GM21825 (cell line): Measurements from ENCODE around the gene CELSR2.
"Not testable (repeated sequence)": the region's sequence is repeated elsewhere in the genome, so short reads cannot be mapped to it uniquely, and the experiment has no call there.

Experiments used
- ATAC-seq: cut with Tn5 transposase; IDR thresholded peaks from one replicate; pipeline ENCODE4 v1.9.1; 2021; ENCODE audit warnings: mild to moderate bottlenecking, moderate library complexity; ENCODE audit not compliant: unreplicated experiment

CELSR2 gene, protein sequence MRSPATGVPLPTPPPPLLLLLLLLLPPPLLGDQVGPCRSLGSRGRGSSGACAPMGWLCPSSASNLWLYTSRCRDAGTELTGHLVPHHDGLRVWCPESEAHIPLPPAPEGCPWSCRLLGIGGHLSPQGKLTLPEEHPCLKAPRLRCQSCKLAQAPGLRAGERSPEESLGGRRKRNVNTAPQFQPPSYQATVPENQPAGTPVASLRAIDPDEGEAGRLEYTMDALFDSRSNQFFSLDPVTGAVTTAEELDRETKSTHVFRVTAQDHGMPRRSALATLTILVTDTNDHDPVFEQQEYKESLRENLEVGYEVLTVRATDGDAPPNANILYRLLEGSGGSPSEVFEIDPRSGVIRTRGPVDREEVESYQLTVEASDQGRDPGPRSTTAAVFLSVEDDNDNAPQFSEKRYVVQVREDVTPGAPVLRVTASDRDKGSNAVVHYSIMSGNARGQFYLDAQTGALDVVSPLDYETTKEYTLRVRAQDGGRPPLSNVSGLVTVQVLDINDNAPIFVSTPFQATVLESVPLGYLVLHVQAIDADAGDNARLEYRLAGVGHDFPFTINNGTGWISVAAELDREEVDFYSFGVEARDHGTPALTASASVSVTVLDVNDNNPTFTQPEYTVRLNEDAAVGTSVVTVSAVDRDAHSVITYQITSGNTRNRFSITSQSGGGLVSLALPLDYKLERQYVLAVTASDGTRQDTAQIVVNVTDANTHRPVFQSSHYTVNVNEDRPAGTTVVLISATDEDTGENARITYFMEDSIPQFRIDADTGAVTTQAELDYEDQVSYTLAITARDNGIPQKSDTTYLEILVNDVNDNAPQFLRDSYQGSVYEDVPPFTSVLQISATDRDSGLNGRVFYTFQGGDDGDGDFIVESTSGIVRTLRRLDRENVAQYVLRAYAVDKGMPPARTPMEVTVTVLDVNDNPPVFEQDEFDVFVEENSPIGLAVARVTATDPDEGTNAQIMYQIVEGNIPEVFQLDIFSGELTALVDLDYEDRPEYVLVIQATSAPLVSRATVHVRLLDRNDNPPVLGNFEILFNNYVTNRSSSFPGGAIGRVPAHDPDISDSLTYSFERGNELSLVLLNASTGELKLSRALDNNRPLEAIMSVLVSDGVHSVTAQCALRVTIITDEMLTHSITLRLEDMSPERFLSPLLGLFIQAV (N-terminal part only)

DNA sequence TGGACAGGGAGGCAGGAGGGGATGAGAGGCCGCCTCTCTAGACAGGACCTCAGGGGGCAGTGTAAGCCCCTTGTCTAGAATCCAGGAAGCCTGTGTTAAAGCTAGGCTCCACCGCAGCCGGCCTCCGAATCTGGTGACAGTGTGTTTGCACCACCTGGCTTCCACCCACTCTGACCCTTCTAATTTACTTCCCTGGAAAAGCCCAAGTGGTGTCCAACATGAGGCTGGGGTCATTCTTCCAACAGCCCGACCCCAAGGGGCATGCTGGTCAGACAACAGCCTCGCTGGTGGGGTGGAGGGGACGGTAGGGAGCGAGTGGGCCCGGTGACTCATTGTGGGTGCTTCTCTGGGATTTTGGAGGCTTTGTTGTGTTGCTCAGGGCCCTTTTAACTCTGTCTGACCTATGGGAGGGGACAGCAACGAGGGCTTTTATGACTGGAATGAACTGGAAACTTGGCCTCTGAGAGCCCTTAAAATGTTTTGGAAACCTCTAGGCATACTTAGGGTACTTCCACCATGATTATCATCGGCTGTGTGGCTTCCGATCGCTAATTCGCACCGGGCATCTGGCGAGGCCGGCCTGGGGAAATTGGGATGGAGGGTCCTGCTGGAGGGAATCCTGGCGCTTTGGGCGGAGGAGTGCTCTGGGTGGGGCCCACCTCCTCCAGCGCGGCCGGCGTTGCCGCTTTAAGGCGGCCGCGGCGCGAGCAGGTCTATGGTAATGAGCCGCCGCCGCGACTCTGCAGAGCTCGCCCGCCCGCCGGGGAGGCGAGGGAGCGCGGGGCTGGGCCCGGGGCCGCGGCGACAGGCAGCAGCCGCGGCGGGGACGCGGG lies at the start of gene CELSR2:
CELSR2 (plus strand) TSS at position 743 of the 833 bp plus-strand sequence. CDS start 541 bp downstream, outside the sequence.
- ATAC-seq, result peak; percentile 84

DNA sequence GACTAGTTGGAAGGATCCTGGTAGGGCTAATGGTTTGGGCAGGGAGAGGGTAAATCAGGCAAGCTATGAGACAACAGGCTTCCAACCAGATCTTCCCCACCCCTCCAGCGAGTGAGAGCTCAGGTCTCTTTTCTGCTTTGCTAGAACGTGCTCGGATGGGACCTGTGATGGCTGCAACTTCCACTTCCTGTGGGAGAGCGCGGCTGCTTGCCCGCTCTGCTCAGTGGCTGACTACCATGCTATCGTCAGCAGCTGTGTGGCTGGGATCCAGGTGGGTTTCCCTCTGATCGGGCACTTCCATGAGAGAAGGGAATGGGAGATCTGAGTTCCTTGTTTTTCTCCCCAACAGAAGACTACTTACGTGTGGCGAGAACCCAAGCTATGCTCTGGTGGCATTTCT lies 49.6 kb upstream of the CELSR2 start:
- no peak for ATAC-seq

DNA sequence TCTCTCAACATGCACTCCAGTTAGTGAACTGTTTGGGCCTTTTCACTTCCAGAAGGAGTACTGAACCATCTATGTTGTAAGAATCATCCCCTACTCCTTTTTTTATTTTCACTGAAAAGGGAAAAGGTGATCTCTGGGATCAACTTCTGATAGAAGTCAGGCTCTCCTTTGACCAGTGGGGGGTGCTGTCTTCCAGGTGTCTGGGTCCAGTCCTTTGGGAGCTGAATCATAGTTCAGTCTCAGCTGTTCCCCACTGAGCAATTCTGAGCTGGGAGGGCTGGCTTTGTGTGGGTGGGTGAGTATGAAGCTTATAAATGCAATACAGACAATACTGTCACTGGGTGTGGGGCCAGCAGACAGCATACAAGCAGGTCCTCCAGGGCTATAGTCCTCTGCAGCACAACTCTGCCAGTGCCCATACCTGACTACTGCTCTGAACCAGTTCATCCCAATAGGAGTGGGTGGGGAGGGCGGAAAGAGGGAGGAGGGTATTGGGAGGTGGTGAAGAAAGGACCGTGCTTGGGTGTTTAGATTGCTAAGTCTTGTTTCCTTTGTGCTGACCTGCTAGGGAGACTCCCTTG lies 48.1 kb upstream of the CELSR2 start:
- ATAC-seq, result no peak

DNA sequence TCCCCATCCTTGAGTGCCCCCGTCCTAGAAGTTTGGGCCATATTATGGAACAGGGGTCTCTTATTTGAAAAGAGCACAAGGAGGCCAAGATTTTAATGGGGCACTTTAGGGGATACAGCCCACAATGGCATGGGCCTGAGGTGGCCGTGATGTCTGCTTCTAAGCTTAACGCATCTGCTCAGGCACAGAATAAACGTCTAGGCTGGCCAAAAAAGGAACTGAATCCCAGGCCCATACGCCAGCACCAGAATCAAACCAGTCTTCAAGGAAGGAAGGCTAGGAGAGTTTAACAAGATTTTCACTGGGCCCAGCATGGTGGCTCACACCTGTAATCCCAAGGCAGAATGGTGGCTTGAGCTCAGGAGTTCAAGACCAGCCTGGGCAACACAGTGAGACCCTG lies 44.9 kb upstream of the CELSR2 start:
- ATAC-seq, result no peak

DNA sequence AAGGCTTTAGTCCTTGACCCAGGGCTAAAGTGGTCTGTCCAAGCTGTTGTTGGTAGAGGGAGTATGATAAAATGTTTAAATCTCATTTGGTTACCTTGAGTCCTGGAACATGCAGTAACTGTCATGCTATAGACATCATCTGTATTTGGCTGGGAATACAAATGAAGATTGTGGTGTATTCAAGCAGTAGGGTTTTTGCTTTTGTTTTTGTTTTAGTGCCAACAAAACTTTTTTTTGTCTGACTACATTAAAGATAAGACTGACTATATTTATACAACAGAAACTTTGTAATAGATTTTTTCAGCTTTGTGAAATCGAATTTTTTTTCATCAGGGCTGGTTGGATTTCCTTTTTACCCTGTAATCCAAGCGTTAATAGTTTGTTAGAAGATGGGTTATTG lies 43.0 kb upstream of the CELSR2 start:
- ATAC-seq, result no peak

DNA sequence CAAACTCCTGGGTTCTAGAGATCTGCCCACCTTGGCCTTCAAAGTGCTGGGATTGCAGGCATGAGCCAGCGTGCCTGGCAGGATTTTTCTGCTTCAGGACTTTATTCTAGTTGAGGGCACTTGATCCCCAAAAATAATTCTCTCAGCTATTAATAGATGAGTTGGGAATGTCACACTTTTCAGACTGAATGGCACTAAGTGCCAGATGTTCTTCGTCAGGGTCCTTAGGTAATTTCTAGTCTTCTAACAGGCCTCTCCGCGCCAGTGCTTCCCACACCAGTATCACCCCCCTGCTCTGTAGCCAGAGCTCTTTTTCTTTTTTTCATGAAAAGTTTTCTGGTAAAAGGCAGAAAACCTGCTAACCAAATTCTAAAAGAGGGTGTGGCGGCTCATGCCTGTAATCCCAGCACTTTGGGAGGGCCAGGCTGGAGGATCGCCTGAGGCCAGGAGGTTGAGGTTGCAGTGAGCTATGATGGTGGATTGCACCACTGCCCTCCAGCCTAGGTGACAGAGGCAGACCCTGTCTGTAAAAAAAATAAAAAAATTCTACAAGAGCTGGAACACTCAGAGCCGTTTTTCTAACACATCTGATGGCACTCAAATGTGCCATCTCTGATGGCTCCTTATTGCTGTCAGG lies 41.8 kb upstream of the CELSR2 start:
- ATAC-seq, result no peak

DNA sequence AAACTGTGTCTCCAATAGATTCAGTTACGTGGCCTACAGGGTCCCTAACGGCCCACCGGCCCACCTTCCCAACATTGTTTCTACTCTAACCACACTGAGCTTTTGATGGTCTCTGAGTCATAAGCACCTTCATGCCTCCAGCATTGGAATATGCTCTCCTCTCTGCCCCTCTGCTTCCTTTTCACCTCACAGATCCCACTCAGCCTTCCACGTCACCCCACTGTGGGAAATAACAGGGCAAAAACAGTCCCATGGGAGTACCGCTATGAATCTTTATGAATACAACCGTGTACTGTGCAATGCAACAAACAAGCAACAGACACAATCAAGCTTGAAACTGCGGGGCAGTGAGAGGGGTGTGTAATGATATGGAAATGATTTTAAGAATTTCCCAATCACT lies 40.9 kb upstream of the CELSR2 start:
- no peak for ATAC-seq

DNA sequence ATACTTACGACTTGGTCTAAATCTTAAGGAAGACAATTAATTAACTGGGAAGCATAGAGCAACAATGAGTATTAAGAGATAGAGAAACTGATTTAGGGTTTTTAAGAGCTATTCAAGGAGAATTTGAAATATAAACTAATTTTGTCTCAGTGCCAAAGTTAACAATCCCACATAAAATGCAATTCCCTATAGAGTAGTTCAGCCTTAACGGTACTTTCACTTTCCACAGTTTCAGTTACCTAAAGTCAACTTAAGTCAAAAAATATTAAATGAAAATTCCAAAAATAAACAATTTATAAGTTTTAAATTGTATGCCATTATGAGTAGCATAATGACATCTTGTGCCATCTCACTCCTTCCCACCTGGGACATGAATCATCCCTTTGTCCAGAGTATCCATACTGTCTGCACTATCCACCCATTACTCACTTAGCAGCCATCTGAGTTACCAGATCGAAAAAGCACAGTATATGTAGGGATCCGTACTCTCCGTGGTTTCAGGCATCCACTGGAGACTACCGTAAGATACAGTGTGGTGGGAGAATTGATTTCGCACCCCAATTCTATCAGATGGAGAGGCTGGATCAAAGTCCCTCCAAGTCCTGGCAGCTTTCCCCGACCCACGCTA lies 40.4 kb upstream of the CELSR2 start:
- ATAC-seq, result no peak

DNA sequence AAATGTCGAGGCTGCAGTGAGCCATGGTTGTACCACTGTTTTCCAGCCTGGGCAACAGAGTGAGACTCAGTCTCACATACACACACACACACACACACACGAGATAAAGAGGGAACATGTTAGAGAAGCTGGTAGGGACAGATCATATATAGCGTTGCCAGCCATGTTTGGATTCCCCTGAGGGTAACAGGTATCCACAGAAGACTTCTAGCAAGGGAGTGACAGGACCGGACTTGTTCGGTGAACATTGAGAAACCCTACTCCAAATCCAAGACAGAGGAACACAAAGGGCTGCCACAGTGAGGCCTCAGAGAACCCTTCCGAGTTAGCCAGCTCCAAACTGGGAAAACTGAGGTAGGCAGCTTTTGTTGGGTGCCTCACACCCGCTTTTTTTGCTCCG lies 39.3 kb upstream of the CELSR2 start:
- no peak for ATAC-seq

DNA sequence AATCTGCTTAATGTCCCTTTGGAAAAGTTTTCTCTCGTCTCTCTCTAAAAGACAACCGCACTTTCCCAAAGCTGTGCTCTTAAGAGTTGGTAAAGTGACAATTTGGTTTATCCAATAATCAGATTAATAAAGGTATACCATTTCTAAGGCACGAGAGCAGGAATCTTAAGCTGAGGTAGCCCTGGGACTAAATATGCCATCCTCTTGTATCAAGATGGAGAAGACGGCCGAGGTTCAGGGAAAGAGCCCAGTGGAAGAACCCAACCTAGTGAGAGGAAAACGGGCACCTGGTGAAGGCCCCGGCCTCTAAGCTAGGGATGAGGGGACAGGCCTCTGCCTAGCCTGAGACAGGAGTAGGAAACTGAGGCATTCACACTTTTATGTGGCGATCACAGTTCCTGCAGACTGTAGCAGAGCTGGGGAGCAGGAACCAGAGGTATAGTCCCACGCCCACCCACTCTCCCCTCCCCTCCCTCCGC lies 36.0 kb upstream of the CELSR2 start:
- no peak for ATAC-seq

DNA sequence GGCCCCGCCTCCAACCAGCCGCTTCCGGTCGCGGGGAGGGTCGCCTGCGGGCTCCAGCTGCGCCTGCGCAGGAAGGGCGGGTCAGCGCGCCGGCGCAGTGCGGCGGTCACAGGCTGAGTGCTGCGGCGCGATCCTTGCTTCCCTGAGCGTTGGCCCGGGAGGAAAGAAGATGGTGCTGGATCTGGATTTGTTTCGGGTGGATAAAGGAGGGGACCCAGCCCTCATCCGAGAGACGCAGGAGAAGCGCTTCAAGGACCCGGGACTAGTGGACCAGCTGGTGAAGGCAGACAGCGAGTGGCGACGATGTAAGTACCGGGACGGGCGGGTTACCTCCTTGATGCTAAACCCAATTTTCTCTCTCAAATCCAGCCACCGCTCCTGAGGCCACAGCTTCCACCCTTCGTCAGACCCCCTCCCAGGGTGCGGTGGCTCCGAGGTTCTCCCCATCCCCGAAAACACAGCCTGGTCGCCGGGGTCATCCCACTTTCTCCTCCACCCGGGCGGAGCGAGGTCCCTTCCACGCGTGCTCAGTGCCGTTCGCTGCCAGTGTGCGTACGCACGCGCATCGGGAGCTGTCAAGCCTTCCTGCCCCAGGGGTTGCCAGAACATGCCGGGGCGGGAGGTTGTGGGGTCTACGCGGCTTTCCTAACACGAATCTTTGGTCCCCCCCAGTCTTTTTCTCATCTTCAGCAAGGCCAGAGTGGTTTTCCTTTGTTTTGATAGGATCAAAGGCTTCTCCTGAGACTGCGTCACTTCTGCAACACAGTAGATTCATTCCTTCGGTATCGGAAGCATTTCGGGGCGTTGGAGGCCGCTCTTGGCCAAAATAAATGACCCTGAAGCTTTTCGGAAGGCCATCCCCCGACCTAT lies 35.3 kb upstream of the CELSR2 start, which contains the start of gene SARS1:
SARS1 (plus strand) TSS at position 95 of the 870 bp plus-strand sequence; CDS start at position 170, 75 bp downstream.
- ATAC-seq, result peak; percentile 72

DNA sequence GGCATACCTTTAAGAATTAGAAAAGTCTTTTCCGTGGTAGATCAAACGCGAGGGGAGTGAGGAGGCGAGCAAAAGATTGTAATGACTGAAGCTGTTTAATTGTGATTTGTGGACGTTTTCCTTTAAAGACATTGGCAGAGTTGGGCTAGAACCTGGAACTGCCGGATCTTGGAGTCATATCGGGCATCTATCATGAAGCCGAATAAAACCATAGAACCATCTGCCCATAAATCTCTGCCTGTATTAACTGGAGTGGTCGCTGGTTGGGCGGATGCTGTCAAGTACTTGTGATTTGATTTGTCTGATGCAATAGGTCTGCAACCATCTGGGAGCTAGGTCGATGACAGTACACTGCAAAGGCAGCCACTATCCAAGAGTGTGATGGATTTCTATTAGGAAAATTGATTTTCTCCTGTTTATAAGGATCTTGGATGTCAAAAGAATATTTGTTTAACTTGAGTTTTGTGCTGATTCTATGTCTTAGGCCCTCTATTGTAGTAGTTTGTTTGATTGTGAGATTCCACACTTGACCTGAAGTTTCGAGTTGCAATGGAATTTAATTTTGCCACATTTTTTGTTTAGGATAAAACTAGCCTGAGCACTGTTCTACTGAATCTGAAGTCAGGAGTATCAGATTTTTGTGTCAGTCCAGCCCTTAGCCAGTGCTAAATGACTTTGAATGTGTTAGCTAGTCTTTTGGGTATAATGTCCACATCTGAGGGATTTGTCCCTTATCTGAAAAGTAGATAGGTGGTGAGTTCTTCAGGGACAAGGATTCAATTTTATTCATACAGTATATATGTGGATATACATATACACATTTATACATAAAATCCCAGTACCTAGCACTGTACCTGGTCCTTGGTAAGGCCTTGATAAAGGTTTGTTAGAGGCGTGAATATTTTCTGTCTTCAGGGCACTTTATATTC lies 34.4 kb upstream of the CELSR2 start:
- ATAC-seq, result no peak

DNA sequence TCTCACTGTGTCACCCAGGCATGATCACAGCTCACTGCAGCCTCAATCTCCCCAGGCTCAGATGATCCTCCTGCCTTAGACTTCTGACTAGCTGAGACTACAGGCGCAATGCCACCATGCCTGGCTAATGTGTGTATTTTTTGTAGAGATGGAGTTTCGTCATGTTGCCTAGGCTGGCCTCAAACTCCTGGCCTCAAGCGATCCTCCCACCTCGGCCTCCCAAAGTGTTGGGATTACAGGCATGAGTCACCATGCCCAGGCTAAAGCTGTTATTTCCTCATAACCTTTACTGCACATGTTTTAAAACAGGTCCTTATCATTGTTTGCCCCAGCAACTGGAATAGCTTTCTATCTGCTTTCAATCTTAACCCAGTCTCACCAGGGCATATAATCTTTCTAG lies 32.7 kb upstream of the CELSR2 start:
- no peak for ATAC-seq

DNA sequence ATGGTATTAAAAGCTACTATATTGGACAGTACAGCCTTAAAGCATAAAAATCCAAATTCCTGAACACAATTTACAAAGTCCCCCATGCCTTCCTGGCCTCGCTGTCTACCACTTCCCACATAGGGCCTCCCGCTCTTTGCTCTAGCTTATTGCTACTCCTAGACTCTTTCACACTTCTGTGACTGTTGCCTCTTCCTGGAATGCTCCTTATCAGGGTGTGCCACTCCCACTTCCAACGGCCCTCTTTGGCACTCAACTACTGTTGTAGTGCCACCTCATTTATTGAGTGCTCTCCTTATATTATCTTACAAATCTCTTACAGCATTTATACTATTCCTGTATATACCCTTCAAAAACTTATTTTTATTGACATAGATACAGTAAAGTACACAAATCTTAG lies 30.8 kb upstream of the CELSR2 start:
- ATAC-seq, result no peak

DNA sequence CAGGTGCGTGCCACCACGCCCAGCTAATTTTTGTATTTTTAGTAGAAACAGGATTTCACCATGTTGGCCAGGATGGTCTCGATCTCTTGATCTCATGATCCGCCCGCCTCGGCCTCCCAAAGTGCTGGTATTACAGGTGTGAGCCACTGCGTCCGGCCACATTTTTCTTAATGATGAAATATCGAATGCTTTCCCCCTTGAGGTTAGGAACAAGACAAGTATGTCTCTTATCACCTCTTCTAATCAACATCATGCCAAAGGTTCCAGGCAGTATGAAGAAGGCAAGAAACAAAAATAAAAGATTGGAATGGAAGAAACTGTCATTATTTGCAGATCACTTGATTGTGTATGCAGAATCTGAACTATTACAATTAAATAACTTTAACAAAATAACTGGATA lies 28.1 kb upstream of the CELSR2 start:
- not testable (repeated sequence) for ATAC-seq

DNA sequence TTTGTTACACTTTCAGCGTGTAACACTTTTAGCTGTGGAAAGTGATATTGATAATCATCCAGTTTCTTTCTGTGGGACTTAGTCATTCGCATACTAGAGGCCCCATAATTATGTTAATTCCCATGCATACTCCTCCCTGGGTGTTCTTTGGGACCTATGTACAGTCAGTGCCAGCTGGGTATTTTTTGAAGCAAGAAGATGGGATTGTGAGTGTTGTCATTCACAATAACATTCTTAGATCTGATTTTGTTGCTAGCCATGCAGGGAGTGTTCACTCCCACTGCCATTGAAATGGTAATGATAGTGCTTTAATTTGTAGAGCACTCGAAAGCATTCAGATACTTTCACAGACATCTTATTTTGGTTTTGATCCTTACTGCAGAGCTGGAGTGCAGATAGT lies 24.0 kb upstream of the CELSR2 start:
- no peak for ATAC-seq
